HuH-7.5 (cell line): Measurements from ENCODE around the gene MSH3.
A peak's percentile ranks its signal among the peaks of the same experiment; 100 is the strongest.
"Not testable (repeated sequence)": the region's sequence is repeated elsewhere in the genome, so short reads cannot be mapped to it uniquely, and the experiment has no call there.

Source experiments
- DNase-seq: peaks from one replicate; pipeline ENCODE4 v3.0.0; 2011; ENCODE audit warnings: low spot score

MSH3 gene

GRCh38 chr5:80656425-80656824 is 2.0 kb downstream of the MSH3 start:
- no peak for DNase-seq

- no peak for DNase-seq
These were observed 4.7 kb downstream of the MSH3 start for GRCh38 chr5:80659106-80659505.

DNA sequence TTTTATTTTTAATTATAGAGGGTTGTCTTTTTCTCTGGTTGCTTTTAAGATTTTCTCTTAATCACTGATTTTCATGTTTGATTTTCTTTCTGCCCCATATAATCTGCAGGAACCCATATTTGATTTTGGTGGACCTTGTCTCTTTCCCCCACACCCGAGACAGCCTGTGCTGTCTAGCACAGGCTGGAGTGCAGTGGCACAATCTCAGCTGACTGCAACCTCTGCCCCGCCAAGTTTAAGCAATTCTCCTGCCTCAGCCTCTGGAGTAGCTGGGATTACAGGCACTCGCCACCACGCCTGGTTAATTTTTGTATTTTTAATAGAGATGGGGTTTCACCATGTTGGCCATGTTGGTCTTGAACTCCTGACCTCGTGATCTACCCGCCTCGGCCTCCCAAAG is 6.2 kb downstream of the MSH3 start:
- not testable (repeated sequence) for DNase-seq

DNA sequence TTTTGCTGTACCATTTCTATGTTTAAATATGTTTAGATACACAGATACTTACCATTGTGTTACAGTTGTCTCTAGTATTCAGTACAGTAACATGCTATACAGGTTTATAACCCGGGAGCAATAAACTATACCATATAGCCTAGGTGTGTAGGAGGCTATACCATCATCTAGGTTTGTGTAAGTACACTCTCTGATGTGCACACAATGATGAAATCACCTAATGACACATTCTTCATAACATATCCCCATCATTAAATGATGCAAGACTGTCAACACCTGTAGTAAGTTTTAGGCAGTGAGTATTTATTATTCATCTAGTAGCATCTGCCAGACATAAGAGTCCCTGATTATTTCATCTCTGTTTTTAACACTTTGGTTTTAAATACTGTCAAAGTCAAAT is 7.7 kb downstream of the MSH3 start:
- no peak for DNase-seq

DNA sequence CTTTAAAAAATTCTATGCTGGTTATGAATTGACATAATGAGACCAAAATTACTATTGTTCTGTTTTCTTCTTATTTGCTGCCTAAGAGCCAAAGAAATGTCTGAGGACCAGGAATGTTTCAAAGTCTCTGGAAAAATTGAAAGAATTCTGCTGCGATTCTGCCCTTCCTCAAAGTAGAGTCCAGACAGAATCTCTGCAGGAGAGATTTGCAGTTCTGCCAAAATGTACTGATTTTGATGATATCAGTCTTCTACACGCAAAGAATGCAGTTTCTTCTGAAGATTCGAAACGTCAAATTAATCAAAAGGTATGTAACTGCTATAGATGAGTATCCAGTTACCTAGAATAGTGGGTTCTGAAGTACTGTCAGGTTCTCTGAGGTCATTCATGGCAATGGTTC is 10.6 kb downstream of the MSH3 start:
- no peak for DNase-seq

- no peak for DNase-seq
These were observed 12.9 kb downstream of the MSH3 start for GRCh38 chr5:80667384-80667783.

- DNase-seq, result no peak
These were observed 13.8 kb downstream of the MSH3 start for GRCh38 chr5:80668016-80668969.

DNA sequence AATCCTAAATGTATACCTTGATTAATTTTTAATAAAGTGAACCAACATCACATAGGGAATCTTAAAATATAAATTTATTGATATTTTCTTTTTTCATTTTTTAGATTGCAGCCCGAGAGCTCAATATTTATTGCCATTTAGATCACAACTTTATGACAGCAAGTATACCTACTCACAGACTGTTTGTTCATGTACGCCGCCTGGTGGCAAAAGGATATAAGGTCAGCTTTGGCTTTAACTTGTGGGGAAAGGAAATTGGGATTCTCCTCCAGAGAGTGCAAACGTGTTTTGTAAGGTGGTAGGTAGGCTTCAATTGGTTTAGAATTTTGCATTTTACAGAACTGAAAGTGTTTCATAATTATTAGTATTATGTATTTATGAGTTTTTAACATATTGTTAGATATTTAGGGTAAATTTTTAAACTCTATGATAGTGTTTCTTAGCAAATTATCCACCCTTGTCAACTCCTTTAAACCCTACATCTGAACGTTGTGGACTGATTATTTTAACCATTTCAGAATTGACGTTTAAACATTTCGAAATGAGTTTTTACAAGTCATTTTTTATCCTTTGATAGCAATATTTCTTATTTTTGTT is 17.8 kb downstream of the MSH3 start:
- peak; percentile 35 for DNase-seq

- no peak for DNase-seq
These were observed 22.3 kb downstream of the MSH3 start for GRCh38 chr5:80676706-80677105.

- DNase-seq, result no peak
These were observed 32.3 kb downstream of the MSH3 start for GRCh38 chr5:80686757-80687156.

- no peak for DNase-seq
These were observed 34.4 kb downstream of the MSH3 start for GRCh38 chr5:80688648-80689420.

DNA sequence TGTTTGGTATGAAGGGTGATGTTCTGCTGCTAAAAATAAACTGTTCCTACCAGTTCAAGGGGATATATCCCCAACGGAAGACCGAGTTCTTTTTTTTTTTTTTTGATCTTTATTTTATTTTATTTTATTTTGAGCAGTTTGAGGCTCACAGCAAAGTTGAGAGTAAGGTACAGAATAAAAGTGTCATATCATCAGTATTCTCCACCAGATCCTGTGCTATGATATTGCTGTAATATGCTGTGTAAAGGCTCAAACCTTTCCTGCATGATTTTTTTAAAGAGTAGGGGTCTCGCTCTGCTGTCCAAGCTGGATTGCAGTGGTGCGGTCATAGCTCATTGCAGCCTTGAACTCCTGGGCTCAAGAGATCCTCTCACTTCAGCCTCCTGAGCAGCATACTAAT is 35.2 kb downstream of the MSH3 start:
- no peak for DNase-seq

- no peak for DNase-seq
These were observed 41.2 kb downstream of the MSH3 start for GRCh38 chr5:80695666-80696065.

GRCh38 chr5:80696450-80696849 is 42.0 kb downstream of the MSH3 start:
- DNase-seq, result no peak

- DNase-seq, result no peak
These were observed 42.6 kb downstream of the MSH3 start for GRCh38 chr5:80697100-80697499.

DNA sequence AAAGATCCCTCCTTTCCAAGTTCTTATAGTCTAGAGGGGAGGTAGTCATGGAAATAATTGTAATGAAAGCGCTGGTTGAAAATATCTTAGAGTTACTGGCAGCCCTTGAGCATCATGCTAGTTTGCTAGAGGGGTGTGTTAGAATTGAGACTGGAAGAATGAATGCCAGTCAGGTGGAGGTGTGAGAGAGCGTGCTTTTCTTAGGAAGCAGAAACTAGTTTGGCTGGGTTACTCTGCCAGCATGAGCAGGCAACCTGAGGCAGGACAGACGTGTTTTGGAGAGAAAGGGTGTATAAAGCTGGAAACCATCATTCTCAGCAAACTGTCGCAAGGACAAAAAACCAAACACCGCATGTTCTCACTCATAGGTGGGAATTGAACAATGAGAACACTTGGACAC is 43.9 kb downstream of the MSH3 start:
- DNase-seq, result no peak

- DNase-seq, result no peak
These were observed 47.1 kb downstream of the MSH3 start for GRCh38 chr5:80701597-80701996.

GRCh38 chr5:80703291-80703690 is 48.8 kb downstream of the MSH3 start:
- no peak for DNase-seq

- no peak for DNase-seq
These were observed 49.3 kb downstream of the MSH3 start for GRCh38 chr5:80703747-80704146.

- DNase-seq, result no peak
These were observed 49.8 kb downstream of the MSH3 start for GRCh38 chr5:80704221-80704620.

- no peak for DNase-seq
These were observed 50.8 kb downstream of the MSH3 start for GRCh38 chr5:80705216-80705769.

DNA sequence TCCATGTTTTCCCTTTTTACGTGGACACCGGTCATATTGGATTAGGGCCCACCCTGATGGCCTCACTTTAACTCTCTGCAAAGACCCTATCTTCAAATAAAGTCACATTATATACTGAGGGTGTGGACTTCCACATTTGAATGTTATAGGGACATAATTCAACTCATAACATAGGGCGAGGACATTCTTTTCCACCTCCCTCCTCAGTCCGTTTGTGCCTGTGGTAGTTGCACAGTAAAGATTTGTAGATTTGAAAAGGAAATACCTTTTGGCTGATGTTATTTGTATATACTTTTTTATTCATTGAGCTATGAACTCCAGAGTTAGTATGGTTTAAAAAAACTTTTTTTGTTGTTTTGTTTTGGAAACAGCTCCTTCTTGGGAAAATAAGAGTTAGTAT is 51.3 kb downstream of the MSH3 start:
- no peak for DNase-seq
